ENCODE data around the gene RELT.
"Not testable (repeated sequence)": the region's sequence is repeated elsewhere in the genome, so short reads cannot be mapped to it uniquely, and the experiment has no call there.

The RELT gene

DNA sequence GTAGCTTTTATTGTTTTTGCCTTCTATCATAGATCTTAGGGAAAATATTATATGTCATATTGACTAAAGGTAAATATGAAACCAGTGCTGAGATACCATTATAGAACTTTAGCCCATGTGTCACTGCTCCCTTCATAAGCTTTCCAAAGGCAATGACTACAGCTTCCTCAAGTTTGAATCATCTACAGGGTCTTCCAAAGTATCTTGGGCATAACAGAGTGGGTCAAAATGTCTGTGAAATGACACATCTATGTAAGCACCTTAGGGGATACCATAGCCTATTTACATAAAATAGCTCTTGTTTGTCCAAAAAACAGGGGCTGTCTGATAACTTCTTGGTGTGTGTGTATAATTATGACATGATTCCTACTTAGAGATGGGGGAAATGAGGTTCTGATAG lies 52.5 kb downstream of the RELT start:
- in situ Hi-C loops (cut with HindIII; ENCODE audit: low pct_unique_long_range_greater_than_20kb, low sequenced_read_pairs): no loop called here
- DNase-seq (ENCODE audit: low read depth in 1 of 2, low spot score in 1 of 2): no peak
- no peak for TF ChIP-seq JUND (IDR thresholded peaks at IDR 0.05; ENCODE audit: low read depth)

DNA sequence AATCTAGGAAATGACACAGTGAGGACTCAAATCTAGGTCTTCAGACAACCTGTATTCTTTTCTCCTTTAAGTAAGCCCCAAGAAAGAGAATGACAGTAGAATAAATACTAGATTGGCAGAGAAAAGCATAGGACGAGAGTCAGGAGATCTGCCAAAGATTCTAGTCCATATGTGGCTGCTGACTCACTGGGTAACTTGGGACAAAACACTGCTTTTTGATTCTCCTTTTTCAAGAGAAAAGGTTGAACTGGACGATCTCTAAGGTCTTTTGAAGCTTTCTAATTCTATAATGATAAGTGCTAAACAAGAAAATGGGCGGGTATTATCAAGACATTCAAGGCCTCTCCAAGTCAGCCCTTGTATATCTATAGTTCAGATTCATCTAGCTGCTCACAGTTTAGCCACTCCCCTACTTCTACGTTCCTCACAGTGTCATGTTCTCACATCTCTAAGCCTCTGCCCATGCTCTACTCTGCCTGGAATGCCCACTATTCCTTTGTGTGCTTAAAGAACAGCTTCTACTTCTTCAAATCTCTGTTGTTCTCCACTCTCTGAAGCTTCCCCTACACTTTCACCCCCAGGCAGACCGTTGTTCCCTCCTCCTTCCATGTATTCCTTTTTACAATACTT lies 53.0 kb downstream of the RELT start:
- DNase-seq (ENCODE audit: low read depth in 1 of 2, low spot score in 1 of 2): no peak
- TF ChIP-seq JUND (IDR thresholded peaks at IDR 0.05; ENCODE audit: low read depth): no peak
- in situ Hi-C loops (cut with HindIII; ENCODE audit: low pct_unique_long_range_greater_than_20kb, low sequenced_read_pairs): no loop called here

DNA sequence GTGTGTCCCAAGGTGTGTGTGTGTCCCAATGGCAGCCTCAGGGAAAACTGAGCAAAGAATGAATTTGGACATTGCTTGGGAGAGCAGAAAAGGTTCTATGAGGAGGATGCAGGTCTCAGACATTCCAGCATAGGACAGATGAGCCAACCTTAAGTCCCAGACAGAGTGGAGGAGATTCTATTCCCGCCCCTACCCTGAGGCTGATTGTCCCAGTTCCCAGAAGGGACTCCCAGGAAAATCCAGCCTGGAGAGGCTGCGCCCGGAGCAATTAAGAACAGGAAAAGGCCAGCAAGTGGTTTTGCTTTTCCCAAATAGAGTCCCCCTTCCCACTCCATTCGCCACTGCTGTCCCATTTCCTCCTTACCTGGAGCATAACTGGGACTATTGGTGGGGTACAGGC lies 54.1 kb downstream of the RELT start:
- no peak for TF ChIP-seq JUND (IDR thresholded peaks at IDR 0.05; ENCODE audit: low read depth)
- in situ Hi-C loops (cut with HindIII; ENCODE audit: low pct_unique_long_range_greater_than_20kb, low sequenced_read_pairs): no loop called here
- DNase-seq (ENCODE audit: low read depth in 1 of 2, low spot score in 1 of 2): no peak

DNA sequence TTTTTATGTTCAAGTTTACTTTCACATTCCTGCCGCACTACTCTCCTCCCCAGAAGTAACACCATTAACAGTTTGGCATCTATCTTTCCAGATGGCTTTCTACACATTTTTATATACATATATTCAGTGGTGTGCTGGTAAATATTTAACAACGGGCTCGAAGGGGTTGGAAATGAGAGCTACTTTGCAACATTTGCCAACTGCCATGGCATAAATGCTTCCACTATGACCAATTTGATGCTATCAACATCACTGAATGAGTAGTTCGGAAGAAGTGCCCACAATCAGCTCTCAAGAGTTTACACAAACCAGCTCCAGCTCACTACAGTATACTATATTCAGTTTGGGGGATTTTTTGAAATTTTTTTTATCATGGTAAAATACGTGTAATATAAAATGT lies 55.2 kb downstream of the RELT start:
- no peak for TF ChIP-seq JUND (IDR thresholded peaks at IDR 0.05; ENCODE audit: low read depth)
- peak; percentile 11 to 28 for DNase-seq (ENCODE audit: low read depth in 1 of 2, low spot score in 1 of 2)
- in situ Hi-C loops (cut with HindIII; ENCODE audit: low pct_unique_long_range_greater_than_20kb, low sequenced_read_pairs): no loop called here

DNA sequence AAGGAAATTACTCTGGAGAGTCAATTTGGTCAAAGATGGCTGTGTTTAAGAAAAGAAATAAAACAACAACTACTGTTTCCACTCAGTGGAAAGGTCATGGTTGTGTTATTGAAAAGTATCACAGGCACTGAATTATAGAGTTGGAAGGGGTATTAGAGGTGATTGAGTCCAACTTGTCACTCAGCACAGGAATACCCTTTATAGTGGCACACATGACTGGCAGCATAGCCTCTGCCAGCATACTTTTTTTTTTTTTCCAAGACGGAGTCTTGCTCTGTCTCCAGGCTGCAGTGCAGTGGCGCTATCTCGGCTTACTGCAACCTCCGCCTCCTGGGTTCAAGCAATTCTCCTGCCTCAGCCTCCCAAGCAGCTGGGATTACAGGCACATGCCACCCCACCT lies 60.7 kb downstream of the RELT start:
- in situ Hi-C loops (cut with HindIII; ENCODE audit: low pct_unique_long_range_greater_than_20kb, low sequenced_read_pairs); DNase-seq (ENCODE audit: low read depth in 1 of 2, low spot score in 1 of 2): not testable (repeated sequence)

DNA sequence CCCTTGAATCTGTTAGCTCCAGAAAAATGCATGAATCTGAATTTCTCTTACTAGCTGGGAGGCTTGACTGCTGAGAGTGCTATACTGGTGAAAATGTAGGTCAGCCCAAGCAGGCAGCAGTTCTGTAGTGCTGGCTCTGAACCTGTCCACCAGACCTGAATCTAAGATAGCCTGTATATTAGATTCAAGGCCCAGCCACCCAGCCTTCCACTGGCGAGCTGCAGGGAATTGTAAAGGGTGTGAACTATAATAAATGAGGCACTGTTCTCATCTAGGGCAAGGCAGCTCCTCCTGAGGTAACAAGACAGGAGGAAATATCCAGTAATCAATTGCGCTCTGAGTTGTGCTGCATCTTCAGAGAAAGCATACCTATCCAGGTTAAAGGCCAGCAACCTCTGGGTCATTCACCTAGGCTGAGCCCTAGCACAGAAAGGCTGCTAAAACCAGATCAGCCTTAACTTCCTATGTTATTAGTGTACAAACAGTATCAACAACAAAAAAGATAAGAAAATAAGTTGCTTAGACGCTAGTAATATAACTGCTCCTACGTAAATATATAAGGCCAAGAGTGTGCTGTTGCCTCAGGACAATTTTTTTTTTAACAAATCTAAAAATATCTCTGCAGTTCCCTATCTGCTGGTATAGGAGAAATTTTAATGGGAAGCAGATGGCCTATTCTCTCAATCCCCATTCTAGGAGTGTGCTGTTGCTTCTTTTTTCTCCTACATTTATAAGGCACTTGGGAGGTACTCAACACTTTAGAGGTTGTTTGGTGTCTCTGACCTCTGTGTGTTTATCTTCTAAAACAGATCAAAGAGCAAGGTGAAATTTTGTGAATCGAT lies 63.0 kb downstream of the RELT start:
- TF ChIP-seq JUND (IDR thresholded peaks at IDR 0.05; ENCODE audit: low read depth): no peak
- no peak for DNase-seq (ENCODE audit: low read depth in 1 of 2, low spot score in 1 of 2)
- in situ Hi-C loops (cut with HindIII; ENCODE audit: low pct_unique_long_range_greater_than_20kb, low sequenced_read_pairs): no loop called here

DNA sequence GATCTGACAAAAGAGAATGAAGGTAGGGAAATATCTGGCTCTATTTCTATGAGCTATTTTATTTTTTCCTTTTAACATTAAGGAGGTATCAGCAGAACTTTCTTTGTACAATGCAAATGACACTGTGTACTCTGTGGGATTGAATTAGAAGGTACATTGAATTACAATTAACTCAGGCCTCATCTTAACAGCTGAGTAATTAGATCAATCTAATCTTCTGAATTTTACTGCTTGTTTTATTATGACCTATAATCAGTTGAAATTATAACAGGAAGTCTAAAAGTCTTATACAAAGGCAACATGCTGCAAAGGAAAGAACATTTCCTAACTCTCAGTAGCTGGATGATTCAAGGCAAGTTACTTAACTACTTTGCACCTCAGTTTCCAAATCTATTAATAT lies 69.8 kb downstream of the RELT start:
- DNase-seq (ENCODE audit: low read depth in 1 of 2, low spot score in 1 of 2): no peak
- no peak for TF ChIP-seq JUND (IDR thresholded peaks at IDR 0.05; ENCODE audit: low read depth)
- in situ Hi-C loops (cut with HindIII; ENCODE audit: low pct_unique_long_range_greater_than_20kb, low sequenced_read_pairs): no loop called here

DNA sequence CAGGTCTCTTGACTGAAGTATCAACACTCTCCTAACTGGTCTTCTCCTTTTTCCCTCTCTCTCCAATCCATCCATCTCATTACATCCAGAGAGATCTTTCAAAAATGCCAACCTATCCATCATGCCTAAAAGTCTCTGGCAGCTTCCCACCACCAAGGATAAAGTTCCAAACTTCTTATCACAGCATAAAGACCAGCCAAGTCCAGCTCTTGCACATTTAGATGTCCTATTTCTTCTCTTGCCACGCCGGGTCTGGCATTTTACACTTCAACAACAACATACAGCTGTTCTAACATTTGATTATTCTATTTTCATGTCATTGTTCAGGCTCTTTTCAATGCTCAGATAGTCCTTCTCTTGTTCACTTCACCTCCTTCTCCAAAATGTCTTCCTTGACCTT lies 70.6 kb downstream of the RELT start:
- in situ Hi-C loops (cut with HindIII; ENCODE audit: low pct_unique_long_range_greater_than_20kb, low sequenced_read_pairs): no loop called here
- TF ChIP-seq JUND (IDR thresholded peaks at IDR 0.05; ENCODE audit: low read depth): no peak
- no peak for DNase-seq (ENCODE audit: low read depth in 1 of 2, low spot score in 1 of 2)
